Measurements from ENCODE around the gene MVB12B.

The MVB12B gene

GRCh38 chr9:126453156-126453963 is 126.7 kb downstream of the MVB12B start:
- no peak overlapping the region for H3K4me3 ChIP-seq (ENCODE audit: low read depth, low read length)

GRCh38 chr9:126454215-126454614 is 127.6 kb downstream of the MVB12B start:
- DNase-seq: no peak
- Histone ChIP-seq H3K4me3 (ENCODE audit: low read depth, low read length) (no peak overlapping the region), H3K36me3 (peaks cover 13% of the 10 kb centered on the region), H3K27me3 (ENCODE audit: insufficient read depth, low read depth, severe bottlenecking) (no peaks in the 10 kb centered on the region), H3K27ac (no peak overlapping the region), H3K9me3 (ENCODE audit: severe bottlenecking) (no peaks in the 10 kb centered on the region)
- no peak for TF ChIP-seq CTCF (IDR thresholded peaks at IDR 0.05; ENCODE audit: low read depth, low read length)

More at GRCh38 chr9:126453156-126453963, 126.7 kb downstream of the MVB12B start:
- Histone ChIP-seq H3K27me3 (ENCODE audit: insufficient read depth, low read depth, severe bottlenecking) (no peaks in the 10 kb centered on the region), H3K9me3 (ENCODE audit: severe bottlenecking) (no peaks in the 10 kb centered on the region), H3K36me3 (peaks cover 17% of the 10 kb centered on the region), H3K27ac (no peak overlapping the region)
- no peak for DNase-seq
- TF ChIP-seq CTCF (IDR thresholded peaks at IDR 0.05; ENCODE audit: low read depth, low read length): no peak

GRCh38 chr9:126454795-126455194 is 128.2 kb downstream of the MVB12B start:
- Histone ChIP-seq H3K9me3 (ENCODE audit: severe bottlenecking) (no peaks in the 10 kb centered on the region), H3K4me3 (ENCODE audit: low read depth, low read length) (no peak overlapping the region), H3K36me3 (peaks cover 10% of the 10 kb centered on the region), H3K27me3 (ENCODE audit: insufficient read depth, low read depth, severe bottlenecking) (no peaks in the 10 kb centered on the region), H3K27ac (no peak overlapping the region)
- DNase-seq: no peak
- no peak for TF ChIP-seq CTCF (IDR thresholded peaks at IDR 0.05; ENCODE audit: low read depth, low read length)

- Histone ChIP-seq H3K27me3 (ENCODE audit: insufficient read depth, low read depth, severe bottlenecking) (no peaks in the 10 kb centered on the region), H3K36me3 (peaks cover 10% of the 10 kb centered on the region), H3K9me3 (ENCODE audit: severe bottlenecking) (no peaks in the 10 kb centered on the region), H3K27ac (no peak overlapping the region), H3K4me3 (ENCODE audit: low read depth, low read length) (no peak overlapping the region)
- no peak for TF ChIP-seq CTCF (IDR thresholded peaks at IDR 0.05; ENCODE audit: low read depth, low read length)
- no peak for DNase-seq
Observed at GRCh38 chr9:126456441-126457174, 130.0 kb downstream of the MVB12B start.

- no peaks in the 10 kb centered on the region for H3K27me3 ChIP-seq (ENCODE audit: insufficient read depth, low read depth, severe bottlenecking)
Observed at GRCh38 chr9:126457175-126457547, 130.5 kb downstream of the MVB12B start.

More at GRCh38 chr9:126457175-126457547, 130.5 kb downstream of the MVB12B start:
- TF ChIP-seq CTCF (IDR thresholded peaks at IDR 0.05; ENCODE audit: low read depth, low read length): no peak
- DNase-seq: no peak
- Histone ChIP-seq H3K36me3 (peaks cover 10% of the 10 kb centered on the region), H3K27ac (no peak overlapping the region), H3K9me3 (ENCODE audit: severe bottlenecking) (no peaks in the 10 kb centered on the region), H3K4me3 (ENCODE audit: low read depth, low read length) (no peak overlapping the region)
